Measurements from ENCODE around the gene ARL2. TPM values are rescaled to one million over a fixed set of nuclear protein-coding genes. Genes with fewer than 3 reads are reported as not detected.
A peak's percentile ranks its signal among the peaks of the same experiment; 100 is the strongest.
"Not testable (repeated sequence)": the region's sequence is repeated elsewhere in the genome, so short reads cannot be mapped to it uniquely, and the experiment has no call there.

Gene ARL2
- total RNA-seq, 1 donor, result 171 TPM

DNA sequence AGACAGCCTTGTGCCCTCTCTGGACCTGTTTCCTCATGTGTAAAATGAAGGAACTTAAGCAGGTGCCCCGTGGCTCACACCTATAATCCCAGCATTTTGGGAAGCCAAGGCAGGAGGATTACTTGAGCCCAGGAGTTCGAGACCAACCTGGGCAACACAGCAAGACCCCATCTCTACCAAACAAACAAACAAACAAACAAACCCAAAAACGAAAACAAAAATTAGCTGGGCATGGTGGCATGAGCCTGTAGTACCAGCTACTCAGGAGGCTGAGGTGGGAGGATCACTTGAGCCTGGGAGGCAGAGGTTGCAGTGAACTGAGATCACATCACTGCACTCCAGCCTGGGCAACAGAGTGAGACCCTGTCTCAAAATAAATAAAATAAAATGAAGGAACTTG lies 10.0 kb upstream of the ARL2 start:
- DNase-seq (ENCODE audit: low read depth in 2 of 3, low spot score in 2 of 3), result not testable (repeated sequence)

DNA sequence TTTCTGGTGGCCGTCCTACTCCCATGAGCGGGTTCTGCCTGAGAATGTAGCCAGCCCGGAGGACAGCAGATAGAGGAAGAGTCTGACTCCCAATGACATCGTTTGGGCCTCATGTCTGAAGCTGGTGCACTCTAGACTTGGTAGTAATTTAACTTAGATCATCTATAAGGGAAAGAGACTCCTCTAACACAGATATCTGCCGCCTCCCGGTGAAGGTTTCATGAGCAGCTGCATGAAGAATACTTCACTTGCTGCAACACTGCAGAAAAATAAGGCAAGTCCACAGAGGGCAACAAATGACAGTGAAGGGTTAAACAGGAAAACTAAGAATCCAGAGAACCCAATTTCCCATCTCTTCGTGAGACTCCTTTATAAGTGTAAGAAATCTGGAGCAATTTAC lies 5.9 kb upstream of the ARL2 start:
- DNase-seq (ENCODE audit: low read depth in 2 of 3, low spot score in 2 of 3), result no peak

- DNase-seq (ENCODE audit: low read depth in 2 of 3, low spot score in 2 of 3), result no peak
Measured at GRCh38 chr11:65008873-65009272, 5.1 kb upstream of the ARL2 start.

- peak in 2 of 3 donors; percentile 92 to 96 for DNase-seq (ENCODE audit: low read depth in 2 of 3, low spot score in 2 of 3)
Measured at GRCh38 chr11:65013130-65013887, 651 bp upstream of the ARL2 start.

GRCh38 chr11:65014726-65015227 lies 817 bp downstream of the ARL2 start:
- DNase-seq (ENCODE audit: low read depth in 2 of 3, low spot score in 2 of 3), result peak in 1 of 3 donors; percentile 57

GRCh38 chr11:65016705-65017104 lies 2.7 kb downstream of the ARL2 start:
- DNase-seq (ENCODE audit: low read depth in 2 of 3, low spot score in 2 of 3), result no peak

DNA sequence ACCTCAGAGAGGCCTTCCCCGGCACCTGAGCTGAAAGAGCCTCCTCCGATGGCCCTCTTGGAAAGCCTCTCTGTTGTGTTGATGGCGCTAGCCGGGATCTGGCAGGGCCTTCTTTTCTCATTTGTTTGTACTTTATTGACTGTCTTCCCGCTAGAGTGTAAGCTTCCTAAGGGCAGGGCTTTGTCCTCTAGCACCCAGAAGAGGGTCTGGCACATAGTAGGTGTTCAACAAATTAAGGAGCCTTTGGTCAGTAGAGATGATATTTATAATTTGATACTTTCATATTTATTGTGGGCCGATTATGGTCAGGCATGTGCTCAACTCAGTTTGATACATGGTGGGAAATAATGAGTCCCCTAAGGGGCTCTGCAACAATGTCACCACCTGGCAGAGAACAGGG lies 4.0 kb downstream of the ARL2 start:
- no peak for DNase-seq (ENCODE audit: low read depth in 2 of 3, low spot score in 2 of 3)

- no peak for DNase-seq (ENCODE audit: low read depth in 2 of 3, low spot score in 2 of 3)
Measured at GRCh38 chr11:65019824-65020223, 5.9 kb downstream of the ARL2 start.

GRCh38 chr11:65021003-65021402 lies 7.0 kb downstream of the ARL2 start:
- DNase-seq (ENCODE audit: low read depth in 2 of 3, low spot score in 2 of 3), result no peak

DNA sequence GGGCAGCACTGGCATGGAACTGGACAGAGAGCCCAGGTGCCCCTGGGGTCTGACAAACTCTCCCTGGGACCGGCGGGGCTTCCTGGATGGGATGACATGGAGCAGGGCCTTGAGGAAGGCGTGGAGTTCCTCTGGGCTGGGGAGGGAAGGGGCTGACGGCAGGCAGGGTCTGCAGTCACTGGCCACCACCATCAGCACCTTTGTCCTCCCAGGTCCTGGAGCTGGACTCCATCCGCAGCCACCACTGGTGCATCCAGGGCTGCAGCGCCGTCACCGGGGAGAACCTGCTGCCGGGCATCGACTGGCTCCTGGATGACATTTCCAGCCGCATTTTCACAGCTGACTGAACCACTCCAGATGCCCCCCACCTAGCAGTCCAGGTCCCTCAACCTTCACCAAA lies 7.5 kb downstream of the ARL2 start:
- DNase-seq (ENCODE audit: low read depth in 2 of 3, low spot score in 2 of 3), result no peak

DNA sequence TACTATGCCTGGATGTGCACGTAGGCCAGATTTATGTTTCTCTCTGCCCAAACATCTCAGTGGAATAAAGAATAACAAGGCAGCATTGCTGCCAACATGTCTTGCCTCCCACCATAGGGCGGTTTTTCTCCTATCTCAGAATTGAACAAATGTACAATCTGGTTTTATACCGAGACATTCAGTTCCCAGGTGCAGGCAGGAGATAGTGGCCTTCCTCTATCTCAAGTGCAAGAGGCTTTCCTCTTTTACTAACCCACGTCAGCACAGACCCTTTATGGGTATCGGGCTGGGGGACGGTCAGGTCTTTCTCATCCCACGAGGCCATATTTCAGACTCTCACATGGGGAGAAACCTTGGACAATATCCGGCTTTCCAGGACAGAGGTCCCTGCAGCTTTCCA lies 9.5 kb downstream of the ARL2 start:
- DNase-seq (ENCODE audit: low read depth in 2 of 3, low spot score in 2 of 3), result peak in 1 of 3 donors; percentile 45

DNA sequence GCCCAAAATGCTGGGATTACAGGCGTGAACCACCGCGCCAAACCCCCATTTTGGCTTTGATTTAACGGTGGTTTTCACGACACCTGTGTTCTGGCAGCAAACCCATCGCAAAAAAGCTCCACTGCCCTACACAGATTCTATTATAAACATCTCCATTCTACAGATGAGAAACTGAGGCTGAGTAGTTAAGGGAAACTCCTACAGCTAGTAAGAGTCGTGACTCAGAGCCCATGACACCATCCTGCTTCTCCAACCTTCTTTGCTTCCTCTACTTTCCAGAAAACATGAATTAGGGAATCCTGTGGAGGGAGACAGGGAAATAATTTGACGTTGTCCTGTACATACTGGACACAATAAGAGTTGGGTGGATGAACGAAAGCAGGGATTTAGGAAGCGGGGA lies 12.8 kb downstream of the ARL2 start:
- DNase-seq (ENCODE audit: low read depth in 2 of 3, low spot score in 2 of 3), result no peak

DNA sequence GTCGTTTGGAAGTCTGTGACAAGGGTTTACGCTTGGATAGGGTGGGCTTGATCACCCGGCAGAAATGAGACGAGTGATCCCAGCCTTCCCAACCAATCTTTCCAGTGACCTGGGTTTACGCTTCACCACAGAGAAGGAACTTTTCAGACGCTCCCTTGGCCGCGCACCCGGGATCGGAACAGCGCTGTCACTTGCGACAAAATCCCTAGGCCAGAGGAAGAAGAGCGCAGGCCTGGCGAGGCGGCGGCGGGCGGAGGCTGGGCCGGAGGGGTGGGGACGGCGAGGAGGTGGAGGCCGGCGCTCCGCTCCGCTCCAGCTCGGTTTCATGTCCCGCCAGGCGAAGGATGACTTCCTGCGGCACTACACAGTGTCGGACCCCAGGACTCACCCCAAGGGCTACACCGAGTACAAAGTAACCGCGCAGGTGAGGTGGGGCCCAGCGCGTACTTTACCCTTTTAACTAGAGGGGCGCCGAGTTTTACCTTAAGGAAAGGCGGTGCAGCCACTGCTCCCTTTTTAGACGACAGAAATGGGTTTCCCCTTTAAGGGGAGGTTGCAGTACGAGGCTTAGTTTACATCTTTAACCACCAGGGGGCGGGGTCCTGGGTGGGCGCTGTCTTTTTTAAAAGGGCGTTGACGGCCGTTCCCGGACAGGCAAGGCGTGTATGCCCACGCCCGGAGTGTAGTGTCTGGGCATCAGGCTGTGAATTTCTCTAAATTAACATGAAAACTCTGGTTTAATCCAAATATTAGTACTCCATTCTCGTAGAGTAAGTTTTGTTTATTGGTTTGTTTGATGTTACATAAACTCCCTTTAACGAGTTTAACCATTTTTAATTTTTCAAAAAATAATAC lies 13.5 kb downstream of the ARL2 start, which contains the start of gene SNX15:
TSS of gene SNX15 (plus strand) at position 227 of the 855 bp plus-strand sequence. CDS start at position 326, 99 bp downstream.
- DNase-seq (ENCODE audit: low read depth in 2 of 3, low spot score in 2 of 3), result peak; percentile 83 to 98 (median 96)

DNA sequence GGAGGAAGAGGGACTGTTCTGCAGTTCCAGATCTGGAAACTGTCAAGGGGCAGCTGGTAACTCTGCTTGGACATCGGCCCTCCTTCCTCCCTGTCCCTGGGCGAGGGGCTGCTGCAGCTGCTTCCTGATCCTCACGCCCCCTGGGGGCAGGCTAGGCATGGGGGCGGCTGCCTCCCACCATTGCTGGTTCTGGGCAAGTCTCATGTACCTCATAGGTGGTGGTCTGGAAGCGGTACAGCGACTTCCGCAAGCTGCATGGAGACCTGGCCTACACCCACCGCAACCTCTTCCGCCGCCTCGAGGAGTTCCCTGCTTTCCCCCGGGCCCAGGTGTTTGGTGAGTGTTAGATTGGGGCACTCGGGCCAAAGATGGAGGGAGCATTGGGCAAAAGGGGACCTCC lies 18.3 kb downstream of the ARL2 start:
- no peak for DNase-seq (ENCODE audit: low read depth in 2 of 3, low spot score in 2 of 3)

DNA sequence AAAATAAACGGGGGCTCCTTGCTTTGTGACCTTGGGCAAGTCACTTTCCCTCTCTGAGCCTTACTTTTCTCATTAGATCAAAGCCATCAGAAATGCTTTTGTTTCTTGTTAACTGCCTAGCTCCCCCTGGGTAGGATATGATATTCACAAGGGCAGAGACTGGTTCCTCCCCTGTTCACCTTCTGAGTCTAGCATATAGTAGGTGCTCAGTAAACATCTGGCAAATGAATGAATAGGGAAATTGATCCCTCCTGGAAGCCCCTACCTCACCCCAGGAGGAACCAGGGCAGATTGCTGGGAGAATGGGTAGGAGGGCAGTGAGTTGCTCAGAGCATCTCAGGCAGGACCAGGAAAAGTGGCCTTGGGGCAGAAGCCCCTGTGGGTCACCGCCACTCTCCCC lies 20.5 kb downstream of the ARL2 start:
- no peak for DNase-seq (ENCODE audit: low read depth in 2 of 3, low spot score in 2 of 3)

DNA sequence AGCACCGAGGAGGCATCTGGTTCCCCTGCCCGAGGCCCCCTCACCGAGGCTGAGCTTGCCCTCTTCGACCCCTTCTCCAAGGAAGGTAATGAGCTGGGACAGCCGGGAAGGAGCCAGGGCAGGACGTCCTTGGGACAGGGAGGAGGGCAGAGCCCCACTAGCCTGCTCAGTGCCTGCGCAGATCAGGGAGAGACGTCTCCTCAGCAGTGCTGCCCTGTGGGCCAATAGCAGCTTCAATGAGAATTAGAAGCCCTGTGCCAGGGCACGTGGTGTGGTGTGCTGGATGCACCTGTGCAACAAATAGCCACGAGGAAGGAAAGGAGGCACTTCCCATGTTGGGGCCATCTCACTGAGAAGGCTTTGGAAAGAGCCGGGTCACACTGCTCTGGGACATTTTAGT lies 21.6 kb downstream of the ARL2 start:
- DNase-seq (ENCODE audit: low read depth in 2 of 3, low spot score in 2 of 3), result no peak

DNA sequence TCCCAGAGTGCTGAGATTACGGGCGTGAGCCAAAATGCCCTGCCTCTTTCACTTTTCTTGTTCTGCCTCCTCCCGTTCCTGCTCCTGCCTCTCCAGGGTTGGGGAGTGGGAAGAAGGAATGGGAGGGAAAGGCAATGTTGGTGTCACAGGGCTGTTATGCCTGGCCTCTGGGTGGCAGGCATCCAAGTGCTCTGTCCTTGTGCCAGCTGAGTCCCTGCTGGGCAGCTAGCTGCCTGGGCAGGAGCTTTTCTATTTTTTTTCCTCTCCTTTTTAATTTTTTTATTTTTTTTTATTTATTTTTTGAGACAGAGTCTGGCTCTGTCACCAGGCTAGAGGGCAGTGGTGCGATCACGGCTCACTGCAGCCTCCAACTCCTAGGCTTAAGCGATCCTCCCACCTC lies 23.0 kb downstream of the ARL2 start:
- DNase-seq (ENCODE audit: low read depth in 2 of 3, low spot score in 2 of 3), result no peak

DNA sequence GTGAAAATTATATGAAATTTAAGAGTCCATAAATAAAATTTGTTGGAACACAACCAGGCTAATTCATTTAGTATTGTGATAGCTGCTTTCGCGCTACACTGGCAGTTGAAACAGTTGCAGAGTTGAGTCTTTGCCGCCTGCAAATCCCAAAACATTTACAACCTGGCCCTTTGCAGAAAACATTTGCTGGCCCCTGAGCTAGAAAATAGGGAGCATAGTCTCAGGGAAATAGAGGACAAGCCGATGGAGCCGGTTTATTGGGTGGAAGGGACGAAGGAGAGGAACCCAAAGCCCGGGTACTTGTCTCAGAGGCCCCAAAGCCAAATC lies 26.5 kb downstream of the ARL2 start:
- no peak for DNase-seq (ENCODE audit: low read depth in 2 of 3, low spot score in 2 of 3)

DNA sequence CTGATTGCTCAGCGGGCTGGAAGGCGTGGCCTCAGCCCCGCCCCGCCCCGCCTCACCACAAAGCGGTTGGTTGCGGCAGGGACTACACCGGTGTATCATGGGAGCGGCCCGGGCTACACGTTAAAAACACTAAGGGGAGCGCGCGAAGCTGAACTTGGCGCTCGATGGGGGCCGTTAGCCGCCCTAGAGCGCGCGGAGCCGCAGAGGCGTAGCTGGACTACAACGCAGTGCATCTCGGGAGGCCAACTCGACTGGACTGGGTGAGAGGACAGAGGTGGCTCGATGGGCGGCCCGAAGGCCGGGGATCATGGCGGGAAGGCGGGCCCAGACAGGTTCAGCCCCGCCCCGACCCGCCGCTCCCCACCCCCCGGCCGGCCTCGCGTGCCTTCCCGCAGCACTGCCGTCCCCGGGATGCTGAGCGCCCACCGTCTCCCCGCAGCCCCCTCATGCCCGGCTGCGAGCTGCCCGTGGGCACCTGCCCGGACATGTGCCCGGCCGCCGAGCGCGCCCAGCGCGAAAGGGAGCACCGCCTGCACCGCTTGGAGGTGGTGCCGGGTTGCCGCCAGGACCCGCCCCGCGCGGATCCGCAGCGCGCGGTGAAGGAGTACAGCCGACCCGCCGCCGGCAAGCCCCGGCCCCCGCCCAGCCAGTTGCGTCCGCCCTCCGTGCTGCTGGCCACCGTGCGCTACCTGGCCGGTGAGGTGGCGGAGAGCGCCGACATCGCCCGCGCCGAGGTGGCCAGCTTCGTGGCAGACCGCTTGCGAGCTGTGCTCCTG lies 27.1 kb downstream of the ARL2 start, which contains the start of gene SAC3D1:
TSS of gene SAC3D1 (plus strand) at position 364 of the 776 bp plus-strand sequence. CDS start at position 447, 83 bp downstream.
- DNase-seq (ENCODE audit: low read depth in 2 of 3, low spot score in 2 of 3), result peak; percentile 74 to 95 (median 93)

- DNase-seq (ENCODE audit: low read depth in 2 of 3, low spot score in 2 of 3), result no peak
Measured at GRCh38 chr11:65042891-65043290, 28.9 kb downstream of the ARL2 start.

All from hematopoietic multipotent progenitor cell (in vitro differentiated cells).